ENCODE measurements around the gene CAPN5. TPM values are rescaled to one million over a fixed set of nuclear protein-coding genes. Genes with fewer than 3 reads are reported as not detected.

Gene CAPN5
- total and polyA plus RNA-seq, 2 experiments from 2014 or later, result 10.2 to 32.2 TPM

DNA sequence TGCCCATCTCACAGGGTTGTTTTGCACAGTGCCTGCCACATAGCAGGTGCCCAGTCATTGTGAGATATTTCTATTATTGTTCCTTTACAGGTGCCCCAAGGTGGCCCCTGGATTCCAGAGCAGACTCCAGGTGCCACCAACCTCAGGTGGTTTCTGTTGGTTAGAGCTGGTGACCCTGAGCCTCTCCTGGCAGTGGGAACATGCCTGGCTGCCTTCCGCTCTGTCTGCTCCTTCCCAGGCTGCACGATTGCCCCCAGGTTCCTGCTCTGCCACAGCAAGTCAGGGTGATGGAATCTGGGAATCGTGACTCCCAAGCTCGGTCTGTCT is 23.2 kb downstream of the CAPN5 start:
- H3K4me1 ChIP-seq (ENCODE audit: insufficient read depth), result no peaks in the 10 kb centered on the region; the same call in 1 of the 2 replicates
- peaks cover 5% of the 10 kb centered on the region for H3K27me3 Mint-ChIP-seq (ENCODE audit: insufficient read depth, low read depth, poor library complexity)
- no peak overlapping the region for H3K27ac ChIP-seq (ENCODE audit: low read depth)
- H3K36me3 Mint-ChIP-seq (ENCODE audit: low read depth), result no peaks in the 10 kb centered on the region
- H3F3A ChIP-seq (replicated peaks; ENCODE audit: low read depth), result no peaks in the 10 kb centered on the region
- TF ChIP-seq EZH2 (IDR thresholded peaks at IDR 0.05; ENCODE audit: low read depth, unreplicated experiment) (no peak), CREB1 (CRISPR knock-in tag; IDR thresholded peaks at IDR 0.05; ENCODE audit: low read depth) (no peak), JUNB (IDR thresholded peaks at IDR 0.05; ENCODE audit: unreplicated experiment) (no peak), ZNF114 (CRISPR knock-in tag; IDR thresholded peaks at IDR 0.05) (no peak), ZNF331 (CRISPR knock-in tag; IDR thresholded peaks at IDR 0.05; ENCODE audit: low read depth) (no peak), POLR2AphosphoS5 (IDR thresholded peaks at IDR 0.05; ENCODE audit: low read depth) (no peak), EZH2phosphoT487 (IDR thresholded peaks at IDR 0.05; ENCODE audit: unreplicated experiment) (no peak), STAT1 (IDR thresholded peaks at IDR 0.05; ENCODE audit: unreplicated experiment) (no peak), NANOG (IDR thresholded peaks at IDR 0.05; ENCODE audit: borderline replicate concordance) (no peak)
- TF ChIP-seq, protein P1, sequence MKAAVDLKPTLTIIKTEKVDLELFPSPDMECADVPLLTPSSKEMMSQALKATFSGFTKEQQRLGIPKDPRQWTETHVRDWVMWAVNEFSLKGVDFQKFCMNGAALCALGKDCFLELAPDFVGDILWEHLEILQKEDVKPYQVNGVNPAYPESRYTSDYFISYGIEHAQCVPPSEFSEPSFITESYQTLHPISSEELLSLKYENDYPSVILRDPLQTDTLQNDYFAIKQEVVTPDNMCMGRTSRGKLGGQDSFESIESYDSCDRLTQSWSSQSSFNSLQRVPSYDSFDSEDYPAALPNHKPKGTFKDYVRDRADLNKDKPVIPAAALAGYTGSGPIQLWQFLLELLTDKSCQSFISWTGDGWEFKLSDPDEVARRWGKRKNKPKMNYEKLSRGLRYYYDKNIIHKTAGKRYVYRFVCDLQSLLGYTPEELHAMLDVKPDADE (IDR thresholded peaks at IDR 0.05), result no peak
- TF ChIP-seq, protein P2, sequence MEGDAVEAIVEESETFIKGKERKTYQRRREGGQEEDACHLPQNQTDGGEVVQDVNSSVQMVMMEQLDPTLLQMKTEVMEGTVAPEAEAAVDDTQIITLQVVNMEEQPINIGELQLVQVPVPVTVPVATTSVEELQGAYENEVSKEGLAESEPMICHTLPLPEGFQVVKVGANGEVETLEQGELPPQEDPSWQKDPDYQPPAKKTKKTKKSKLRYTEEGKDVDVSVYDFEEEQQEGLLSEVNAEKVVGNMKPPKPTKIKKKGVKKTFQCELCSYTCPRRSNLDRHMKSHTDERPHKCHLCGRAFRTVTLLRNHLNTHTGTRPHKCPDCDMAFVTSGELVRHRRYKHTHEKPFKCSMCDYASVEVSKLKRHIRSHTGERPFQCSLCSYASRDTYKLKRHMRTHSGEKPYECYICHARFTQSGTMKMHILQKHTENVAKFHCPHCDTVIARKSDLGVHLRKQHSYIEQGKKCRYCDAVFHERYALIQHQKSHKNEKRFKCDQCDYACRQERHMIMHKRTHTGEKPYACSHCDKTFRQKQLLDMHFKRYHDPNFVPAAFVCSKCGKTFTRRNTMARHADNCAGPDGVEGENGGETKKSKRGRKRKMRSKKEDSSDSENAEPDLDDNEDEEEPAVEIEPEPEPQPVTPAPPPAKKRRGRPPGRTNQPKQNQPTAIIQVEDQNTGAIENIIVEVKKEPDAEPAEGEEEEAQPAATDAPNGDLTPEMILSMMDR (conservative IDR thresholded peaks at IDR 0.05; ENCODE audit: low read depth in 2 of 2), result no peak
- TF ChIP-seq, protein P3, sequence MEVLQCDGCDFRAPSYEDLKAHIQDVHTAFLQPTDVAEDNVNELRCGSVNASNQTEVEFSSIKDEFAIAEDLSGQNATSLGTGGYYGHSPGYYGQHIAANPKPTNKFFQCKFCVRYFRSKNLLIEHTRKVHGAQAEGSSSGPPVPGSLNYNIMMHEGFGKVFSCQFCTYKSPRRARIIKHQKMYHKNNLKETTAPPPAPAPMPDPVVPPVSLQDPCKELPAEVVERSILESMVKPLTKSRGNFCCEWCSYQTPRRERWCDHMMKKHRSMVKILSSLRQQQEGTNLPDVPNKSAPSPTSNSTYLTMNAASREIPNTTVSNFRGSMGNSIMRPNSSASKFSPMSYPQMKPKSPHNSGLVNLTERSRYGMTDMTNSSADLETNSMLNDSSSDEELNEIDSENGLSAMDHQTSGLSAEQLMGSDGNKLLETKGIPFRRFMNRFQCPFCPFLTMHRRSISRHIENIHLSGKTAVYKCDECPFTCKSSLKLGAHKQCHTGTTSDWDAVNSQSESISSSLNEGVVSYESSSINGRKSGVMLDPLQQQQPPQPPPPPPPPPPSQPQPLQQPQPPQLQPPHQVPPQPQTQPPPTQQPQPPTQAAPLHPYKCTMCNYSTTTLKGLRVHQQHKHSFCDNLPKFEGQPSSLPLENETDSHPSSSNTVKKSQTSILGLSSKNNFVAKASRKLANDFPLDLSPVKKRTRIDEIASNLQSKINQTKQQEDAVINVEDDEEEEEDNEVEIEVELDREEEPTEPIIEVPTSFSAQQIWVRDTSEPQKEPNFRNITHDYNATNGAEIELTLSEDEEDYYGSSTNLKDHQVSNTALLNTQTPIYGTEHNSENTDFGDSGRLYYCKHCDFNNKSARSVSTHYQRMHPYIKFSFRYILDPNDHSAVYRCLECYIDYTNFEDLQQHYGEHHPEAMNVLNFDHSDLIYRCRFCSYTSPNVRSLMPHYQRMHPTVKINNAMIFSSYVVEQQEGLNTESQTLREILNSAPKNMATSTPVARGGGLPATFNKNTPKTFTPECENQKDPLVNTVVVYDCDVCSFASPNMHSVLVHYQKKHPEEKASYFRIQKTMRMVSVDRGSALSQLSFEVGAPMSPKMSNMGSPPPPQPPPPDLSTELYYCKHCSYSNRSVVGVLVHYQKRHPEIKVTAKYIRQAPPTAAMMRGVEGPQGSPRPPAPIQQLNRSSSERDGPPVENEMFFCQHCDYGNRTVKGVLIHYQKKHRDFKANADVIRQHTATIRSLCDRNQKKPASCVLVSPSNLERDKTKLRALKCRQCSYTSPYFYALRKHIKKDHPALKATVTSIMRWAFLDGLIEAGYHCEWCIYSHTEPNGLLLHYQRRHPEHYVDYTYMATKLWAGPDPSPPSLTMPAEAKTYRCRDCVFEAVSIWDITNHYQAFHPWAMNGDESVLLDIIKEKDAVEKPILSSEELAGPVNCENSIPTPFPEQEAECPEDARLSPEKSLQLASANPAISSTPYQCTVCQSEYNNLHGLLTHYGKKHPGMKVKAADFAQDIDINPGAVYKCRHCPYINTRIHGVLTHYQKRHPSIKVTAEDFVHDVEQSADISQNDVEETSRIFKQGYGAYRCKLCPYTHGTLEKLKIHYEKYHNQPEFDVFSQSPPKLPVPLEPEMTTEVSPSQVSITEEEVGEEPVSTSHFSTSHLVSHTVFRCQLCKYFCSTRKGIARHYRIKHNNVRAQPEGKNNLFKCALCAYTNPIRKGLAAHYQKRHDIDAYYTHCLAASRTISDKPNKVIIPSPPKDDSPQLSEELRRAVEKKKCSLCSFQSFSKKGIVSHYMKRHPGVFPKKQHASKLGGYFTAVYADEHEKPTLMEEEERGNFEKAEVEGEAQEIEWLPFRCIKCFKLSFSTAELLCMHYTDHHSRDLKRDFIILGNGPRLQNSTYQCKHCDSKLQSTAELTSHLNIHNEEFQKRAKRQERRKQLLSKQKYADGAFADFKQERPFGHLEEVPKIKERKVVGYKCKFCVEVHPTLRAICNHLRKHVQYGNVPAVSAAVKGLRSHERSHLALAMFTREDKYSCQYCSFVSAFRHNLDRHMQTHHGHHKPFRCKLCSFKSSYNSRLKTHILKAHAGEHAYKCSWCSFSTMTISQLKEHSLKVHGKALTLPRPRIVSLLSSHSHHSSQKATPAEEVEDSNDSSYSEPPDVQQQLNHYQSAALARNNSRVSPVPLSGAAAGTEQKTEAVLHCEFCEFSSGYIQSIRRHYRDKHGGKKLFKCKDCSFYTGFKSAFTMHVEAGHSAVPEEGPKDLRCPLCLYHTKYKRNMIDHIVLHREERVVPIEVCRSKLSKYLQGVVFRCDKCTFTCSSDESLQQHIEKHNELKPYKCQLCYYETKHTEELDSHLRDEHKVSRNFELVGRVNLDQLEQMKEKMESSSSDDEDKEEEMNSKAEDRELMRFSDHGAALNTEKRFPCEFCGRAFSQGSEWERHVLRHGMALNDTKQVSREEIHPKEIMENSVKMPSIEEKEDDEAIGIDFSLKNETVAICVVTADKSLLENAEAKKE (CRISPR knock-in tag; IDR thresholded peaks at IDR 0.05), result no peak
- TF ChIP-seq, protein P4, sequence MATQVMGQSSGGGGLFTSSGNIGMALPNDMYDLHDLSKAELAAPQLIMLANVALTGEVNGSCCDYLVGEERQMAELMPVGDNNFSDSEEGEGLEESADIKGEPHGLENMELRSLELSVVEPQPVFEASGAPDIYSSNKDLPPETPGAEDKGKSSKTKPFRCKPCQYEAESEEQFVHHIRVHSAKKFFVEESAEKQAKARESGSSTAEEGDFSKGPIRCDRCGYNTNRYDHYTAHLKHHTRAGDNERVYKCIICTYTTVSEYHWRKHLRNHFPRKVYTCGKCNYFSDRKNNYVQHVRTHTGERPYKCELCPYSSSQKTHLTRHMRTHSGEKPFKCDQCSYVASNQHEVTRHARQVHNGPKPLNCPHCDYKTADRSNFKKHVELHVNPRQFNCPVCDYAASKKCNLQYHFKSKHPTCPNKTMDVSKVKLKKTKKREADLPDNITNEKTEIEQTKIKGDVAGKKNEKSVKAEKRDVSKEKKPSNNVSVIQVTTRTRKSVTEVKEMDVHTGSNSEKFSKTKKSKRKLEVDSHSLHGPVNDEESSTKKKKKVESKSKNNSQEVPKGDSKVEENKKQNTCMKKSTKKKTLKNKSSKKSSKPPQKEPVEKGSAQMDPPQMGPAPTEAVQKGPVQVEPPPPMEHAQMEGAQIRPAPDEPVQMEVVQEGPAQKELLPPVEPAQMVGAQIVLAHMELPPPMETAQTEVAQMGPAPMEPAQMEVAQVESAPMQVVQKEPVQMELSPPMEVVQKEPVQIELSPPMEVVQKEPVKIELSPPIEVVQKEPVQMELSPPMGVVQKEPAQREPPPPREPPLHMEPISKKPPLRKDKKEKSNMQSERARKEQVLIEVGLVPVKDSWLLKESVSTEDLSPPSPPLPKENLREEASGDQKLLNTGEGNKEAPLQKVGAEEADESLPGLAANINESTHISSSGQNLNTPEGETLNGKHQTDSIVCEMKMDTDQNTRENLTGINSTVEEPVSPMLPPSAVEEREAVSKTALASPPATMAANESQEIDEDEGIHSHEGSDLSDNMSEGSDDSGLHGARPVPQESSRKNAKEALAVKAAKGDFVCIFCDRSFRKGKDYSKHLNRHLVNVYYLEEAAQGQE (IDR thresholded peaks at IDR 0.05; ENCODE audit: unreplicated experiment), result no peak
- no peaks in the 10 kb centered on the region for H3K9me2 ChIP-seq (ENCODE audit: insufficient read depth)
- no peak overlapping the region; the same call in 2 of the 3 replicates for H3K4me3 Mint-ChIP-seq
- no peaks in the 10 kb centered on the region for H3K79me2 ChIP-seq (replicated peaks; ENCODE audit: insufficient read depth)
- DNase-seq (ENCODE audit: low spot score) (no peak), ATAC-seq (no peak)
- no peaks in the 10 kb centered on the region for H3K36me3 ChIP-seq (ENCODE audit: insufficient read depth)
- no peaks in the 10 kb centered on the region for H3K27me3 ChIP-seq (ENCODE audit: insufficient read depth)
- H3K4me2 ChIP-seq, result no peak overlapping the region
- H3K27ac Mint-ChIP-seq, result no peak overlapping the region; the same call in 1 of the 2 replicates
- no peaks in the 10 kb centered on the region; the same call in 1 of the 2 replicates for H4K20me1 ChIP-seq (replicated peaks; ENCODE audit: insufficient read depth)
- H3K4me3 ChIP-seq, result no peak overlapping the region
- H3K4me1 Mint-ChIP-seq, result peaks cover 11% of the 10 kb centered on the region
- no peaks in the 10 kb centered on the region for H3K9me3 Mint-ChIP-seq
- H2AFZ ChIP-seq, result no peak overlapping the region

All from GM23338 (cell line).